Activated CD4-positive, alpha-beta T cell treated with anti-CD3 and anti-CD28 coated beads, Interleukin-2, Interleukin-6, amounts not matched to agents 100 ng/mL and 50 ng/mL, durations not matched to agents 16 hours and 8 hours (primary cell): ENCODE measurements around the gene ITPR1.

ENCODE experiments used
- DNase-seq: peaks from one replicate; pipeline ENCODE4 v3.0.0-alpha.2; 2020

Gene ITPR1

DNA sequence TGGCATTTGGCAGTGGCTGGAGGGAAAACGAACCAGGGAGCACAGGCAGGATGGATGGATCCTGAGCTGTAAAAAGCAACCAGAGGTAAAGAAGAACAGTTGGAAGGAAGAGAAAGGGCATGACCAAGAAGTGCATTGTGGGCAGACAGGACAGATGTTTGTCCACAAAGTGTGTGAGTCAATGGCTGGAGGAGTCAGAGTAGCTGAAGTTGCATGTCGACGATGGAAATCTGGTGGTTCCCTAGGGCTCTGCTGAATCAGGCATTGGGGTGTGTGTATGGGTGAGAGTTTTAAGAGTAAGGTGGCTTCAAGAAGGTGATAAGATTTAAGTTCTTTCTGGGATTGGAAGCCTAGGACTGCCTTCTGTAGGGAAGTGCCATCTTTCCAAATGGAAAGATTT, 272.1 kb downstream of the ITPR1 start:
- no peak for DNase-seq

GRCh38 chr3:4766263-4766662, 273.1 kb downstream of the ITPR1 start:
- DNase-seq: no peak

GRCh38 chr3:4766716-4767499, 273.8 kb downstream of the ITPR1 start:
- no peak for DNase-seq

- no peak for DNase-seq
Observed at GRCh38 chr3:4768021-4768420, 274.9 kb downstream of the ITPR1 start.

DNA sequence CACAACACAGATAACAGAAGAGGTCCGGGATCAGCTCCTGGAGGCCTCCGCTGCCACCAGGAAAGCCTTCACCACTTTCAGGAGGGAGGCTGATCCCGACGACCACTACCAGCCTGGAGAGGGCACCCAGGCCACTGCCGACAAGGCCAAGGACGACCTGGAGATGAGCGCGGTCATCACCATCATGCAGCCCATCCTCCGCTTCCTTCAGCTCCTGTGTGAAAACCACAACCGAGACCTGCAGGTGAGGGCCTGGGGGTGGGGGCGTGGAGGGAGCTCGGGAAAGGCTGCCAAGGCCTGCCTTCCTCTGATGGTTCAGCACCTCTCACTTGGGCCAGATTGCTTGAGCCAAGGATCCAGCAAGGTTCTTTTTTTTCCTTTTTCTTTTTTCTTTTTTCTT, 275.4 kb downstream of the ITPR1 start:
- DNase-seq: no peak

- no peak for DNase-seq
Observed at GRCh38 chr3:4770561-4770960, 277.4 kb downstream of the ITPR1 start.

- DNase-seq: no peak
Observed at GRCh38 chr3:4771243-4771642, 278.1 kb downstream of the ITPR1 start.

DNA sequence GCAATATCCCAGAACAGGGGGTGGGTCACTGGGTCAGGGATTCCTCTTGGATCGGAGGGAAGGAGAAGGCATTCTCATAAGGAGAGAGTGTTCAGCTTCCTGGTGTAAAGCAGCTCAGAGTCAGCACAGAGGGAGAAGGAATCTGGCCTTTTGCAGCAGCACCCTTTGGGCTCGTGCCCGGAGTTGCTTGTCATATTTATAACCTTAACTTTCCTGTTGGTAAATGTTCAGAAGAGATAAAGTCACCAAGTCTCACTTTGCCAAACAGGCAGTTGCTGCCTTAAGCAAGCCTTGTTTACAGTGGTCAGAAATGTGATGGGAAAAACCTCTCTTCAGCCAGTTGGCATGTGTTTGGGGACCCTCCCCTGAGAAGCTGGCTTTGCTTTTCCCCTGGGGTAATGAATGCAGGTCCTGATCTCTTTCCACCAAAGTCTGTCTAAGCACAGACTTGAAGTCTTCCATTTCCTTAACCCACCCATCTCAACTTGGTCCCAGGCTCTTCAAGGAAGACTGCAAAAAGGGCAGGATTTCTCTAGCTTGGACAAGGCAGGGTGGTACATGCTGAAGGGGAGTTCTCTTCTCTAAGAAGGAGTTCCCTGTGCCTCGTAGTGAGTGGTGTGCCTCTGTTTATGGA, 279.1 kb downstream of the ITPR1 start:
- no peak for DNase-seq

DNA sequence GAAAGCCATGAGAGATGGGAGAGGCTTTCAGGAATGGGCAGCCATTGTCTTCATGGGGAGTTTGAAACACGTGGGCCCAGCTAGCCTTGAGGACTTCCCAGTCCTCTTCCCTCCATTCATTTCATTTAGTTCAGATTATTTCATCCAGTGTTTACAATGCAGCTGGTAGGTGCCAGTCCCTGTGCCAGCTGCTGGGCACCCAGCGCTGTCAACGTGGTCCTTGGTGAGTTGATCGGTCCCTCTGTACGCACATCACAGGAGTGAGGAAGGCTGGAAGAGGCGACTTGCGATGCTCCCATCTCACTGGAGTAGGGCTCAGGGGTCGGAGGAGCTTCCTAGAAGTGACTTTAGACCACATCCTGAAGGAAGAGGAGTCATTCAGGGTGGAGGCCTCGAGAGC, 279.7 kb downstream of the ITPR1 start:
- no peak for DNase-seq

DNA sequence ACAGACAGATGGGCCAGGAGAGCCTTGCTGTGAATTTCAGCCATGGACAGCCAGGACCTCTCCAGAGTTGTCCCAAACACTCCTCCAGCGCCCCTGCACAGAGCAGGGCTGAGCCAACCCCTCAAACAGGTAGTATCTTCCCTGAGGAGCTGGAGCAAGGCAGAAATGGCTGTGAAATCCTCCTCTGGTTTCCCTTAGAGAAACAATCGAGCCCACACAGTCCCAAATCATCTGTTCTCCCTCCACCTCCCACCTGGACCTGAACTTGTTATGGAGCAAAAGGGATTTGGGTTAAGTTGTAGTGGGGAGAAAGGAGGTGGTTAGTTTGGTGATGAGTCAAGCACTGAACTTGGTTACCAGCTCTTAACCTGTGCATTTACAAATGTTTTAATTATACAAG, 280.4 kb downstream of the ITPR1 start:
- no peak for DNase-seq

DNA sequence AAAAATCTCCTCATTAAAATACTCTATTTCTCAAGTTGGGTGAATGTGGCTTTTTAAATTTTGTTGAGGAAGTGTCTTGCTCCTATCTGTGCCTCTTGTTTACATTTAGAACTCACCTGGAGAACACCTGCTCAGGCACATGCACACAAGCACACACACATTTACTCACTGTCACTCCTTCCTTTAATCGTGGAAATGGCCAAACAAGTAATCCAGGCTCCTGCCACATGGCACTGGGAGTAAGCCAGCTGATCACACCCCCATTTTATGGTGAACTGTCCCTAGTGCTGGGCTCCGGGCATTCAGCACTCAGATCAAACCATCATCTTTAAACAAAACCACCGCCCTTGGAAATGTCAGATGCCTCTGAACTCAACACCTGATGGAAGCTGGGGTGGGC, 281.4 kb downstream of the ITPR1 start:
- no peak for DNase-seq

DNA sequence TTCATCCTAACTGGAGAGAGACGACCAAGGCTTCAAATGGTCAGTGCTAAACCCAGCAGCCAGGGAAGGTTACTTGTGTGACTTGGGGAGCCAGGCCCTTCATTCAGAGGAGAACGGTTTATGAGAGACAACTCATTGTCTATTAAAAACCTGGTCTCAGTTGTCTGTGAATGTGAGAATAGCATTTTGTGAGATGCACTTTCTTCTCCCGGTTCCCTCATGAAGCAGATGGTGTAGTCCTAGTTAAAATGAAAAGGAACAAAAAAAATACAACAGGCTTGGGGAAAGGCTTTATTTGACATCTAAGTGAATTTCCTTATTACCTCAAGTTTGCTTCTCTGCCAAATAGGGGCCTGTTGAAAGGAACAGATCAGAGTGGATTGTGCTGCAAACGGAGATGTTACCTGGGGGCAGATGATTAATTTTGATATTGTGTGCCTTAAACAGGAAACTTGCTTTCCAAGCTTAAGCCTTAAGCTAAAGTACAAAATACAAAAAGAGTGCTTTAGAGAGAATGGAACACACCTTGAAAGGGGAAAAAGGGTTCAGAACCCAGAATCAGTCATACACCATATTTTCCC, 283.3 kb downstream of the ITPR1 start:
- DNase-seq: no peak

DNA sequence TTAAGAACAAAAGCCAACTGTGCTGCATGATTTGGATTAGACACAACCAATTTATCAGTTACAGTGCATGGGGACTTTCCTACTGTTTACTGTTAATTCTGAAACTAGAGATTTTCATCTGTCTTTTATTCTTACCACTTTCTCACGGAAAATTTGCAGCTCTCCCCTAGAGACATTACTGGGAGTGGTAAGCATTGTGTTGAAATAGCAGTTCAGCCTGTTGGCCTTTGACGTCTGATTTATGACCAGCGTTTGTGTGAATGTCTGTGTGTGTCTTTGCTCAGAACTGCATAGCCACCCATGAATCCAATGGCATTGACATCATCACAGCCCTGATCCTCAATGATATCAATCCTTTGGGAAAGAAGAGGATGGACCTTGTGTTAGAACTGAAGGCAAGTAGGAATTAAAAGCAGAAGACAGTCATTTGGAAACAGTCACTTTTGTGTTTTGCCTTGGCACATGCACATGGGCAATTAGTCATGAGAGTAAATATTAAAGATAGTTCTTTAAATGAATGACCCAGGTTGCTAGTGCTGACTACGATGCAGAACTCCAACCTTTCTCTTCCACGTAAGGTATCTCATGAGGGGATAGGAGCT, 283.9 kb downstream of the ITPR1 start:
- peak; percentile 81 for DNase-seq

- no peak for DNase-seq
Observed at GRCh38 chr3:4778119-4778518, 285.0 kb downstream of the ITPR1 start.

- DNase-seq: no peak
Observed at GRCh38 chr3:4778740-4779139, 285.6 kb downstream of the ITPR1 start.

GRCh38 chr3:4780545-4780957, 287.4 kb downstream of the ITPR1 start:
- no peak for DNase-seq

- no peak for DNase-seq
Observed at GRCh38 chr3:4782095-4782494, 288.9 kb downstream of the ITPR1 start.

DNA sequence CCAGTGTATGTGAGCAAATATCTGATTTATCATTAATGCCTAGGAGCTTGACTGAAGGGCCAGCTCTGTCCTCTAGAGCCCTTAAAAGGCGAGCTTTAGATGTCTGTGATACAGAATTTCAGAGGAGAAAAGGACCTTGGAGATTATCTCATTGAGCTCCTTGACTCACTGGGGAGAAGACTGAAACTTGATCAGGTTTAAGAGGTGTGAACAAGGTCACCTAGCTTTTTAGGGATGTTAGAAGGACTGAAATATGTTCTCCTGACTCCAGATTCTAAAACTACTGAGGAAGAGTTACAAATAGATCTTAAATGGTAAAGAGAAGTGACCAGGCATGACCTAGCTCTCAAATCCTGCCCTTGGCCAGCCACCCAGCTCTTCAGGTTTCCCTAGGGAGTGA, 292.4 kb downstream of the ITPR1 start:
- no peak for DNase-seq

- no peak for DNase-seq
Observed at GRCh38 chr3:4786431-4786830, 293.3 kb downstream of the ITPR1 start.

- no peak for DNase-seq
Observed at GRCh38 chr3:4791358-4791757, 298.2 kb downstream of the ITPR1 start.

GRCh38 chr3:4793311-4793710, 300.2 kb downstream of the ITPR1 start:
- no peak for DNase-seq

GRCh38 chr3:4794331-4794730, 301.2 kb downstream of the ITPR1 start:
- DNase-seq: no peak

- no peak for DNase-seq
Observed at GRCh38 chr3:4794798-4795197, 301.6 kb downstream of the ITPR1 start.

- no peak for DNase-seq
Observed at GRCh38 chr3:4795905-4796304, 302.8 kb downstream of the ITPR1 start.
